ENCODE results near the gene SCUBE2.
"Not testable (repeated sequence)": the region's sequence is repeated elsewhere in the genome, so short reads cannot be mapped to it uniquely, and the experiment has no call there.

SCUBE2 gene

GRCh38 chr11:8989453-8989852 is 101.9 kb downstream of the SCUBE2 start:
- H3K18ac ChIP-seq (ENCODE audit: low read length), result no peak overlapping the region
- DNase-seq, result peak in 1 of 2 donors; percentile 17
- H3K23ac ChIP-seq (ENCODE audit: low read length), result no peak overlapping the region
- H2AFZ ChIP-seq (ENCODE audit: insufficient read depth, low read length, poor library complexity), result no peak overlapping the region
- H4K12ac ChIP-seq (ENCODE audit: low read depth, low read length), result no peak overlapping the region
- H2BK12ac ChIP-seq (ENCODE audit: low read length), result no peak overlapping the region
- H3K9me3 ChIP-seq (ENCODE audit: insufficient read depth, low read depth, low read length), result no peaks in the 10 kb centered on the region
- no peak overlapping the region for H3K14ac ChIP-seq (ENCODE audit: low read length)
- H3K27me3 ChIP-seq (ENCODE audit: insufficient read depth, low read length), result no peaks in the 10 kb centered on the region
- no peaks in the 10 kb centered on the region for H3K79me2 ChIP-seq (ENCODE audit: control insufficient read depth, insufficient read depth, low read length, poor library complexity)
- no peak overlapping the region for H3K4me3 ChIP-seq (ENCODE audit: low read depth, low read length)
- no peak overlapping the region for H3K4me2 ChIP-seq (ENCODE audit: low read length)
- H4K91ac ChIP-seq (ENCODE audit: low read depth, low read length), result no peak overlapping the region
- peaks cover 0 to 3% of the 10 kb centered on the region in 2 experiments for H3K4me1 ChIP-seq (ENCODE audit: control insufficient read depth in 1 of 2, insufficient read depth in 2 of 2, low read length in 2 of 2)
- no CpG with 5 or more reads among the region's 1 CpG for WGBS (ENCODE audit: extremely low coverage, insufficient coverage, insufficient read length)
- no peak overlapping the region for H4K8ac ChIP-seq (ENCODE audit: low read depth, low read length)
- H2BK5ac ChIP-seq (ENCODE audit: low read depth, low read length, poor library complexity), result no peak overlapping the region
- H3K9ac ChIP-seq (ENCODE audit: low read length), result no peak overlapping the region
- H3K27ac ChIP-seq (ENCODE audit: low read depth, low read length), result no peak overlapping the region
- H3K36me3 ChIP-seq (ENCODE audit: control insufficient read depth in 1 of 2, insufficient read depth in 2 of 2, low read length in 2 of 2), result no peaks in the 10 kb centered on the region
- no peak overlapping the region for H3K4ac ChIP-seq (ENCODE audit: low read depth, low read length)
- H2AK5ac ChIP-seq (ENCODE audit: low read length), result no peak overlapping the region
- H2BK120ac ChIP-seq (ENCODE audit: insufficient read depth, low read length, poor library complexity), result no peak overlapping the region
- no peaks in the 10 kb centered on the region for H3K79me1 ChIP-seq (ENCODE audit: low read length)

- H4K12ac ChIP-seq (ENCODE audit: low read depth, low read length), result no peak overlapping the region
- H2AFZ ChIP-seq (ENCODE audit: insufficient read depth, low read length, poor library complexity), result no peak overlapping the region
- no CpG with 5 or more reads among the region's 3 CpGs for WGBS (ENCODE audit: extremely low coverage, insufficient coverage, insufficient read length)
- no peak overlapping the region for H3K9ac ChIP-seq (ENCODE audit: low read length)
- H3K18ac ChIP-seq (ENCODE audit: low read length), result no peak overlapping the region
- H3K4me3 ChIP-seq (ENCODE audit: low read depth, low read length), result no peak overlapping the region
- H3K4me2 ChIP-seq (ENCODE audit: low read length), result no peak overlapping the region
- no peaks in the 10 kb centered on the region for H3K36me3 ChIP-seq (ENCODE audit: control insufficient read depth in 1 of 2, insufficient read depth in 2 of 2, low read length in 2 of 2)
- H3K79me2 ChIP-seq (ENCODE audit: control insufficient read depth, insufficient read depth, low read length, poor library complexity), result no peaks in the 10 kb centered on the region
- no peak overlapping the region for H3K14ac ChIP-seq (ENCODE audit: low read length)
- no peak overlapping the region for H3K27ac ChIP-seq (ENCODE audit: low read depth, low read length)
- no peaks in the 10 kb centered on the region for H3K27me3 ChIP-seq (ENCODE audit: insufficient read depth, low read length)
- peaks cover 0 to 3% of the 10 kb centered on the region in 2 experiments for H3K4me1 ChIP-seq (ENCODE audit: control insufficient read depth in 1 of 2, insufficient read depth in 2 of 2, low read length in 2 of 2)
- peak; percentile 46 to 62 for DNase-seq
- no peak overlapping the region for H4K91ac ChIP-seq (ENCODE audit: low read depth, low read length)
- no peak overlapping the region for H4K8ac ChIP-seq (ENCODE audit: low read depth, low read length)
- no peak overlapping the region for H2BK12ac ChIP-seq (ENCODE audit: low read length)
- no peak overlapping the region for H3K23ac ChIP-seq (ENCODE audit: low read length)
- H3K9me3 ChIP-seq (ENCODE audit: insufficient read depth, low read depth, low read length), result no peaks in the 10 kb centered on the region
- H3K79me1 ChIP-seq (ENCODE audit: low read length), result no peaks in the 10 kb centered on the region
- H3K4ac ChIP-seq (ENCODE audit: low read depth, low read length), result no peak overlapping the region
- H2BK120ac ChIP-seq (ENCODE audit: insufficient read depth, low read length, poor library complexity), result no peak overlapping the region
- H2BK5ac ChIP-seq (ENCODE audit: low read depth, low read length, poor library complexity), result no peak overlapping the region
- H2AK5ac ChIP-seq (ENCODE audit: low read length), result no peak overlapping the region
These were observed 102.8 kb downstream of the SCUBE2 start for GRCh38 chr11:8988329-8989234.

- H2AFZ ChIP-seq (ENCODE audit: insufficient read depth, low read length, poor library complexity), result no peak overlapping the region
- no peak overlapping the region for H3K4me3 ChIP-seq (ENCODE audit: low read depth, low read length)
- H3K79me2 ChIP-seq (ENCODE audit: control insufficient read depth, insufficient read depth, low read length, poor library complexity), result no peaks in the 10 kb centered on the region
- no peak for DNase-seq
- peaks cover 0 to 3% of the 10 kb centered on the region in 2 experiments for H3K4me1 ChIP-seq (ENCODE audit: control insufficient read depth in 1 of 2, insufficient read depth in 2 of 2, low read length in 2 of 2)
- no peak overlapping the region for H2BK12ac ChIP-seq (ENCODE audit: low read length)
- no peaks in the 10 kb centered on the region for H3K27me3 ChIP-seq (ENCODE audit: insufficient read depth, low read length)
- no peak overlapping the region for H3K18ac ChIP-seq (ENCODE audit: low read length)
- H3K27ac ChIP-seq (ENCODE audit: low read depth, low read length), result no peak overlapping the region
- H3K79me1 ChIP-seq (ENCODE audit: low read length), result no peaks in the 10 kb centered on the region
- H4K91ac ChIP-seq (ENCODE audit: low read depth, low read length), result no peak overlapping the region
- WGBS (ENCODE audit: extremely low coverage, insufficient coverage, insufficient read length), result no CpG with 5 or more reads among the region's 2 CpGs
- H2BK5ac ChIP-seq (ENCODE audit: low read depth, low read length, poor library complexity), result no peak overlapping the region
- H2AK5ac ChIP-seq (ENCODE audit: low read length), result no peak overlapping the region
- H4K12ac ChIP-seq (ENCODE audit: low read depth, low read length), result no peak overlapping the region
- H3K36me3 ChIP-seq (ENCODE audit: control insufficient read depth in 1 of 2, insufficient read depth in 2 of 2, low read length in 2 of 2), result no peaks in the 10 kb centered on the region
- H3K23ac ChIP-seq (ENCODE audit: low read length), result no peak overlapping the region
- H3K4ac ChIP-seq (ENCODE audit: low read depth, low read length), result no peak overlapping the region
- no peak overlapping the region for H4K8ac ChIP-seq (ENCODE audit: low read depth, low read length)
- no peak overlapping the region for H3K14ac ChIP-seq (ENCODE audit: low read length)
- no peak overlapping the region for H3K9ac ChIP-seq (ENCODE audit: low read length)
- H3K9me3 ChIP-seq (ENCODE audit: insufficient read depth, low read depth, low read length), result no peaks in the 10 kb centered on the region
- H3K4me2 ChIP-seq (ENCODE audit: low read length), result no peak overlapping the region
- H2BK120ac ChIP-seq (ENCODE audit: insufficient read depth, low read length, poor library complexity), result no peak overlapping the region
These were observed 104.0 kb downstream of the SCUBE2 start for GRCh38 chr11:8987446-8987845.

GRCh38 chr11:8986772-8987171 is 104.6 kb downstream of the SCUBE2 start:
- H2BK12ac ChIP-seq (ENCODE audit: low read length); H2BK120ac ChIP-seq (ENCODE audit: insufficient read depth, low read length, poor library complexity); H3K4ac ChIP-seq (ENCODE audit: low read depth, low read length); DNase-seq; H2AK5ac ChIP-seq (ENCODE audit: low read length); H3K79me1 ChIP-seq (ENCODE audit: low read length); H4K12ac ChIP-seq (ENCODE audit: low read depth, low read length); H3K4me3 ChIP-seq (ENCODE audit: low read depth, low read length); H3K9me3 ChIP-seq (ENCODE audit: insufficient read depth, low read depth, low read length); H2BK5ac ChIP-seq (ENCODE audit: low read depth, low read length, poor library complexity); H3K9ac ChIP-seq (ENCODE audit: low read length); H3K79me2 ChIP-seq (ENCODE audit: control insufficient read depth, insufficient read depth, low read length, poor library complexity); H3K18ac ChIP-seq (ENCODE audit: low read length); H3K36me3 ChIP-seq (ENCODE audit: control insufficient read depth in 1 of 2, insufficient read depth in 2 of 2, low read length in 2 of 2); H3K23ac ChIP-seq (ENCODE audit: low read length); H3K4me2 ChIP-seq (ENCODE audit: low read length); H4K8ac ChIP-seq (ENCODE audit: low read depth, low read length); H4K91ac ChIP-seq (ENCODE audit: low read depth, low read length); H3K27ac ChIP-seq (ENCODE audit: low read depth, low read length); H3K4me1 ChIP-seq (ENCODE audit: control insufficient read depth in 1 of 2, insufficient read depth in 2 of 2, low read length in 2 of 2); H3K27me3 ChIP-seq (ENCODE audit: insufficient read depth, low read length); H2AFZ ChIP-seq (ENCODE audit: insufficient read depth, low read length, poor library complexity); H3K14ac ChIP-seq (ENCODE audit: low read length): not testable (repeated sequence)
- no CpG with 5 or more reads among the region's 6 CpGs for WGBS (ENCODE audit: extremely low coverage, insufficient coverage, insufficient read length)
